Osteocyte (in vitro differentiated cells): ENCODE measurements around the gene KRT74. TPM values are rescaled to one million over a fixed set of nuclear protein-coding genes. Genes with fewer than 3 reads are reported as not detected.

ENCODE experiments used
- DNase-seq: peaks from one replicate; pipeline ENCODE4 v3.0.0; 2021; ENCODE audit warnings: mixed read lengths; ENCODE audit not compliant: unreplicated experiment; ENCODE audit errors: extremely low spot score
- H3K27ac Mint-ChIP-seq: one replicate; pipeline ENCODE4 v1.8.0; 2021; ENCODE audit warnings: mild to moderate bottlenecking, mixed read lengths; ENCODE audit not compliant: unreplicated experiment
- H3K27me3 Mint-ChIP-seq: one replicate; pipeline ENCODE4 v1.8.0; 2021; ENCODE audit warnings: mixed read lengths; ENCODE audit not compliant: unreplicated experiment
- H3K36me3 Mint-ChIP-seq: one replicate; pipeline ENCODE4 v1.8.0; 2021; ENCODE audit warnings: mixed read lengths; ENCODE audit not compliant: unreplicated experiment
- H3K4me1 Mint-ChIP-seq: one replicate; pipeline ENCODE4 v1.8.0; 2021; ENCODE audit warnings: mixed read lengths; ENCODE audit not compliant: unreplicated experiment
- H3K4me3 Mint-ChIP-seq: one replicate; pipeline ENCODE4 v1.8.0; 2021; ENCODE audit warnings: mild to moderate bottlenecking, moderate library complexity, mixed read lengths; ENCODE audit not compliant: unreplicated experiment
- H3K9me3 Mint-ChIP-seq: one replicate; pipeline ENCODE4 v1.8.0; 2021; ENCODE audit warnings: mixed read lengths; ENCODE audit not compliant: unreplicated experiment
- CTCF ChIP-seq: fragments of 200-600 bp; sonication (generic); IDR thresholded peaks from 2 replicates; pipeline ENCODE4 v1.5.0; 2021; ENCODE audit warnings: antibody characterized with exemption, mild to moderate bottlenecking, moderate library complexity
- total RNA-seq: library from RNA; stranded (reverse); gene quantifications from 2 replicates; pipeline ENCODE4 v1.2.1, GENCODE V29; 2021

KRT74 gene
- total RNA-seq, 1 donor from 2014 or later, result not detected

- DNase-seq, result no peak
- TF ChIP-seq CTCF, result no peak
- peaks cover 24% of the 10 kb centered on the region for H3K27me3 Mint-ChIP-seq
- peaks cover 7% of the 10 kb centered on the region for H3K4me1 Mint-ChIP-seq
- H3K36me3 Mint-ChIP-seq, result no peaks in the 10 kb centered on the region
- H3K4me3 Mint-ChIP-seq, result no peak overlapping the region
- no peak overlapping the region for H3K27ac Mint-ChIP-seq
- H3K9me3 Mint-ChIP-seq, result no peaks in the 10 kb centered on the region
These were observed 31.5 kb downstream of the KRT74 start for GRCh38 chr12:52542157-52542556.

GRCh38 chr12:52541709-52542108 lies 31.9 kb downstream of the KRT74 start:
- no peak overlapping the region for H3K27ac Mint-ChIP-seq
- H3K27me3 Mint-ChIP-seq, result peaks cover 26% of the 10 kb centered on the region
- peaks cover 7% of the 10 kb centered on the region for H3K4me1 Mint-ChIP-seq
- no peak for DNase-seq
- no peaks in the 10 kb centered on the region for H3K36me3 Mint-ChIP-seq
- no peaks in the 10 kb centered on the region for H3K9me3 Mint-ChIP-seq
- no peak for TF ChIP-seq CTCF
- H3K4me3 Mint-ChIP-seq, result no peak overlapping the region

GRCh38 chr12:52540531-52540930 lies 33.1 kb downstream of the KRT74 start:
- no peak for TF ChIP-seq CTCF
- H3K4me3 Mint-ChIP-seq, result no peak overlapping the region
- no peak for DNase-seq
- H3K4me1 Mint-ChIP-seq, result peaks cover 7% of the 10 kb centered on the region
- peaks cover 19% of the 10 kb centered on the region for H3K27me3 Mint-ChIP-seq
- no peaks in the 10 kb centered on the region for H3K36me3 Mint-ChIP-seq
- no peak overlapping the region for H3K27ac Mint-ChIP-seq
- no peaks in the 10 kb centered on the region for H3K9me3 Mint-ChIP-seq

GRCh38 chr12:52539821-52540173 lies 33.8 kb downstream of the KRT74 start:
- Mint-ChIP-seq H3K27me3 (peaks cover 13% of the 10 kb centered on the region), H3K4me1 (peaks cover 7% of the 10 kb centered on the region), H3K36me3 (no peaks in the 10 kb centered on the region), H3K4me3 (no peak overlapping the region), H3K27ac (no peak overlapping the region), H3K9me3 (no peaks in the 10 kb centered on the region)
- DNase-seq, result no peak
- TF ChIP-seq CTCF, result no peak

- DNase-seq, result no peak
These were observed 34.4 kb downstream of the KRT74 start for GRCh38 chr12:52539083-52539820.

More at GRCh38 chr12:52539083-52539820, 34.4 kb downstream of the KRT74 start:
- Mint-ChIP-seq H3K27ac (no peak overlapping the region), H3K36me3 (no peaks in the 10 kb centered on the region), H3K9me3 (no peaks in the 10 kb centered on the region), H3K4me1 (peaks cover 7% of the 10 kb centered on the region), H3K4me3 (no peak overlapping the region), H3K27me3 (peaks cover 18% of the 10 kb centered on the region)
- TF ChIP-seq CTCF, result no peak
